ENCODE results near the gene SLC43A3.

SLC43A3 gene

GRCh38 chr11:57399972-57400578 lies 26.8 kb downstream of the SLC43A3 start:
- DNase-seq, result no peak
- TF ChIP-seq POLR2A (IDR thresholded peaks at IDR 0.05; ENCODE audit: low read length) (no peak), GATA1 (IDR thresholded peaks at IDR 0.05; ENCODE audit: low read depth, low read length) (no peak)

- no peak for TF ChIP-seq POLR2A (IDR thresholded peaks at IDR 0.05; ENCODE audit: low read length)
- TF ChIP-seq GATA1 (IDR thresholded peaks at IDR 0.05; ENCODE audit: low read depth, low read length), result no peak
- DNase-seq, result no peak
Observed at GRCh38 chr11:57399221-57399620, 27.7 kb downstream of the SLC43A3 start.

- no peak for TF ChIP-seq POLR2A (IDR thresholded peaks at IDR 0.05; ENCODE audit: low read length)
- no peak for TF ChIP-seq GATA1 (IDR thresholded peaks at IDR 0.05; ENCODE audit: low read depth, low read length)
- DNase-seq, result no peak
Observed at GRCh38 chr11:57397394-57397990, 29.4 kb downstream of the SLC43A3 start.

- TF ChIP-seq POLR2A (IDR thresholded peaks at IDR 0.05; ENCODE audit: low read length), result no peak
- TF ChIP-seq GATA1 (IDR thresholded peaks at IDR 0.05; ENCODE audit: low read depth, low read length), result no peak
- no peak for DNase-seq
Observed at GRCh38 chr11:57396744-57397143, 30.2 kb downstream of the SLC43A3 start.

GRCh38 chr11:57395905-57396623 lies 30.9 kb downstream of the SLC43A3 start:
- peak; percentile 70 for TF ChIP-seq GATA1 (IDR thresholded peaks at IDR 0.05; ENCODE audit: low read depth, low read length)
- TF ChIP-seq POLR2A (IDR thresholded peaks at IDR 0.05; ENCODE audit: low read length), result peak; percentile 78
- DNase-seq, result peak; percentile 91 to 98

- DNase-seq, result peak; percentile 45 to 66
- TF ChIP-seq POLR2A (IDR thresholded peaks at IDR 0.05; ENCODE audit: low read length) (no peak), GATA1 (IDR thresholded peaks at IDR 0.05; ENCODE audit: low read depth, low read length) (no peak)
Observed at GRCh38 chr11:57394203-57394965, 32.5 kb downstream of the SLC43A3 start.

- no peak for DNase-seq
Observed at GRCh38 chr11:57392763-57393105, 34.2 kb downstream of the SLC43A3 start.

GRCh38 chr11:57392066-57392762 lies 34.7 kb downstream of the SLC43A3 start:
- DNase-seq, result peak; percentile 67 to 87
- TF ChIP-seq GATA1 (IDR thresholded peaks at IDR 0.05; ENCODE audit: low read depth, low read length) (no peak), POLR2A (IDR thresholded peaks at IDR 0.05; ENCODE audit: low read length) (no peak)

More at GRCh38 chr11:57392763-57393105, 34.2 kb downstream of the SLC43A3 start:
- TF ChIP-seq GATA1 (IDR thresholded peaks at IDR 0.05; ENCODE audit: low read depth, low read length) (no peak), POLR2A (IDR thresholded peaks at IDR 0.05; ENCODE audit: low read length) (no peak)

- DNase-seq, result no peak
- TF ChIP-seq POLR2A (IDR thresholded peaks at IDR 0.05; ENCODE audit: low read length) (peak; percentile 18), GATA1 (IDR thresholded peaks at IDR 0.05; ENCODE audit: low read depth, low read length) (no peak)
Observed at GRCh38 chr11:57391539-57391938, 35.4 kb downstream of the SLC43A3 start.

GRCh38 chr11:57391111-57391510 lies 35.8 kb downstream of the SLC43A3 start:
- no peak for TF ChIP-seq GATA1 (IDR thresholded peaks at IDR 0.05; ENCODE audit: low read depth, low read length)
- TF ChIP-seq POLR2A (IDR thresholded peaks at IDR 0.05; ENCODE audit: low read length), result no peak

GRCh38 chr11:57390535-57390934 lies 36.4 kb downstream of the SLC43A3 start, which contains the start of gene PRG2:
PRG2 (minus strand) TSS chr11:57390650; CDS start chr11:57389944, 706 bp downstream.
- peak; percentile 66 to 67 for DNase-seq
- TF ChIP-seq POLR2A (IDR thresholded peaks at IDR 0.05; ENCODE audit: low read length) (peak; percentile 9), GATA1 (IDR thresholded peaks at IDR 0.05; ENCODE audit: low read depth, low read length) (no peak)

More at GRCh38 chr11:57391111-57391510, 35.8 kb downstream of the SLC43A3 start:
- DNase-seq, result no peak

GRCh38 chr11:57387289-57388030 lies 39.5 kb downstream of the SLC43A3 start:
- TF ChIP-seq GATA1 (IDR thresholded peaks at IDR 0.05; ENCODE audit: low read depth, low read length), result no peak
- peak; percentile 2 for TF ChIP-seq POLR2A (IDR thresholded peaks at IDR 0.05; ENCODE audit: low read length)
- peak; percentile 61 to 71 for DNase-seq

Measured in erythroblast (primary cell).